H1 (cell line): ENCODE measurements around the gene NT5C. TPM values are rescaled to one million over a fixed set of nuclear protein-coding genes. Genes with fewer than 3 reads are reported as not detected.

Source experiments
- CTCF ChIA-PET: fragments of 300-600 bp; sonication (Branson Sonifier 250); formaldehyde crosslinking; loops from one replicate; lab custom pipeline; 2021; ENCODE audit not compliant: partially characterized antibody; lab: Charles Lee
- POLR2A ChIA-PET: fragments of 300-600 bp; sonication (Branson Sonifier 250); formaldehyde crosslinking; loops from one replicate; lab custom pipeline; 2021; ENCODE audit warnings: inconsistent platforms; ENCODE audit not compliant: partially characterized antibody; lab: Charles Lee
- DNase-seq, 2 experiments: peaks; one replicate each; pipeline versions ENCODE4 v3.0.0 to v3.0.0-alpha.2; 2010 to 2022; ENCODE audit warnings: low spot score in 2 of 2, low read depth in 1 of 2, mixed read lengths in 1 of 2
- FAIRE-seq: peaks from 2 replicates; lab custom pipeline; 2011; peaks lifted over from hg19 to GRCh38; lab: Jason Lieb, UNC
- H2AFZ ChIP-seq: 2 replicates; pipeline ENCODE4 v1.8.1; 2012; ENCODE audit warnings: low read length, inconsistent platforms
- H2AK5ac ChIP-seq: 2 replicates; pipeline ENCODE4 v1.6.1; 2013; ENCODE audit warnings: low read depth, low read length
- H2BK120ac ChIP-seq: replicated peaks from 2 replicates; pipeline ENCODE3; 2013; ENCODE audit warnings: low read depth, low read length, inconsistent platforms
- H2BK12ac ChIP-seq: 2 replicates; pipeline ENCODE4 v1.6.1; 2013; ENCODE audit warnings: low read depth, low read length
- H2BK15ac ChIP-seq: 2 replicates; pipeline ENCODE4 v1.6.1; 2013; ENCODE audit warnings: low read length
- H2BK20ac ChIP-seq: 2 replicates; pipeline ENCODE4 v1.6.1; 2013; ENCODE audit warnings: low read length
- H2BK5ac ChIP-seq: 2 replicates; pipeline ENCODE4 v1.6.1; 2013; ENCODE audit warnings: low read depth, low read length
- H3K14ac ChIP-seq: 2 replicates; pipeline ENCODE4 v1.6.1; 2013; ENCODE audit warnings: inconsistent platforms; ENCODE audit not compliant: insufficient read length
- H3K18ac ChIP-seq: 2 replicates; pipeline ENCODE4 v1.6.1; 2013; ENCODE audit warnings: low read length; ENCODE audit errors: extremely low read depth
- H3K23ac ChIP-seq: 2 replicates; pipeline ENCODE4 v1.6.1; 2013; ENCODE audit warnings: inconsistent platforms; ENCODE audit not compliant: insufficient read length
- H3K23me2 ChIP-seq: 2 replicates; pipeline ENCODE4 v1.6.1; 2013; ENCODE audit warnings: low read depth, low read length
- H3K27ac ChIP-seq: 2 replicates; pipeline ENCODE4 v1.6.1; 2011; ENCODE audit warnings: low read depth, low read length, inconsistent platforms
- H3K27me3 ChIP-seq, 4 experiments: replicated peaks in 1 of 4; 1 replicate in 1 of 4; 2 replicates in 3 of 4; pipeline versions ENCODE4 v1.6.1 to v1.8.1; 2011 to 2013; ENCODE audit warnings: low read length in 3 of 4, mild to moderate bottlenecking in 3 of 4, inconsistent platforms in 2 of 4, mixed read lengths in 2 of 4, moderate library complexity in 1 of 4; ENCODE audit not compliant: control insufficient read depth in 3 of 4, insufficient read depth in 3 of 4; ENCODE audit errors: extremely low read depth in 1 of 4
- H3K36me3 ChIP-seq, 4 experiments: 2 replicates each; pipeline versions ENCODE4 v1.6.1 to v1.8.1; 2011 to 2013; ENCODE audit warnings: mild to moderate bottlenecking in 4 of 4, low read length in 3 of 4, moderate library complexity in 2 of 4, control low read depth in 1 of 4, inconsistent platforms in 1 of 4; ENCODE audit not compliant: insufficient read depth in 4 of 4, control insufficient read depth in 2 of 4
- H3K4ac ChIP-seq: replicated peaks from 2 replicates; pipeline ENCODE3; 2013; ENCODE audit warnings: low read length, low read depth, mixed read lengths, inconsistent platforms; ENCODE audit not compliant: insufficient read length
- H3K4me1 ChIP-seq, 4 experiments: replicated peaks in 1 of 4; 1 replicate in 1 of 4; 2 replicates in 3 of 4; pipeline versions ENCODE4 v1.6.1 to v1.8.1; 2011 to 2013; ENCODE audit warnings: low read length in 3 of 4, inconsistent platforms in 2 of 4, mixed read lengths in 1 of 4; ENCODE audit not compliant: insufficient read depth in 4 of 4, control insufficient read depth in 3 of 4
- H3K4me2 ChIP-seq, 2 experiments: 2 replicates each; pipeline versions ENCODE4 v1.6.1 to v1.8.1; 2011 to 2013; ENCODE audit warnings: low read depth in 2 of 2, low read length in 2 of 2, control low read depth in 1 of 2, inconsistent platforms in 1 of 2, mild to moderate bottlenecking in 1 of 2; ENCODE audit not compliant: insufficient read depth in 1 of 2
- H3K4me3 ChIP-seq, 4 experiments: fragments of 200-600, 300-600 bp in 1 of 4; sonication (generic), shearing (Covaris generic), sonication (Bioruptor Twin) in 1 of 4; 2 replicates each; pipeline versions ENCODE4 v1.5.1 to v1.8.1; 2011 to 2016; ENCODE audit warnings: low read length in 4 of 4, low read depth in 3 of 4, control low read depth in 2 of 4, inconsistent platforms in 2 of 4, mild to moderate bottlenecking in 2 of 4, mixed read lengths in 1 of 4, moderate library complexity in 1 of 4; ENCODE audit not compliant: insufficient read depth in 2 of 4; ENCODE audit errors: extremely low read depth in 1 of 4
- H3K56ac ChIP-seq: replicated peaks from 2 replicates; pipeline ENCODE3; 2013; ENCODE audit warnings: low read depth, mild to moderate bottlenecking, mixed read lengths, low read length, inconsistent platforms; ENCODE audit not compliant: insufficient read length
- H3K79me1 ChIP-seq: 2 replicates; pipeline ENCODE4 v1.6.1; 2013; ENCODE audit warnings: low read depth, low read length, control low read depth
- H3K79me2 ChIP-seq, 2 experiments: 2 replicates each; pipeline versions ENCODE4 v1.6.1 to v1.8.1; 2012 to 2013; ENCODE audit warnings: low read length in 2 of 2, mild to moderate bottlenecking in 2 of 2, inconsistent platforms in 1 of 2; ENCODE audit not compliant: insufficient read depth in 2 of 2, control insufficient read depth in 1 of 2
- H3K9ac ChIP-seq, 4 experiments: replicated peaks in 1 of 4; 1 replicate in 1 of 4; 2 replicates in 3 of 4; pipeline versions ENCODE4 v1.6.1 to v1.8.1; 2011 to 2013; ENCODE audit warnings: low read depth in 3 of 4, low read length in 3 of 4, control low read depth in 2 of 4, mild to moderate bottlenecking in 2 of 4, moderate library complexity in 2 of 4, inconsistent platforms in 1 of 4; ENCODE audit errors: extremely low read depth in 1 of 4
- H3K9me3 ChIP-seq, 2 experiments: 2 replicates each; pipeline versions ENCODE4 v1.6.1 to v1.8.1; 2012 to 2013; ENCODE audit warnings: mild to moderate bottlenecking in 2 of 2, moderate library complexity in 2 of 2, control low read depth in 1 of 2, inconsistent platforms in 1 of 2, low read depth in 1 of 2, low read length in 1 of 2, mixed read lengths in 1 of 2; ENCODE audit not compliant: insufficient read depth in 2 of 2
- H4K20me1 ChIP-seq, 2 experiments: replicated peaks in 1 of 2; 2 replicates each; pipeline versions ENCODE3 to v1.8.1; 2011 to 2013; ENCODE audit warnings: inconsistent platforms in 2 of 2, low read length in 2 of 2, mild to moderate bottlenecking in 1 of 2; ENCODE audit not compliant: insufficient read depth in 2 of 2, control insufficient read depth in 1 of 2
- H4K5ac ChIP-seq: 2 replicates; pipeline ENCODE4 v1.6.1; 2013; ENCODE audit warnings: low read length, low read depth, mixed read lengths, inconsistent platforms; ENCODE audit not compliant: insufficient read length
- H4K8ac ChIP-seq: 2 replicates; pipeline ENCODE4 v1.8.0; 2013; ENCODE audit warnings: mild to moderate bottlenecking, moderate library complexity, low read length, inconsistent platforms; ENCODE audit not compliant: insufficient read depth; ENCODE audit errors: extremely low read depth
- H4K91ac ChIP-seq: replicated peaks from 2 replicates; pipeline ENCODE3; 2013; ENCODE audit warnings: low read length, mixed read lengths, inconsistent platforms; ENCODE audit not compliant: insufficient read length
- POLR2A ChIP-seq, 2 experiments: IDR thresholded peaks; 1 replicate in 1 of 2; 2 replicates in 1 of 2; pipeline ENCODE4 v1.6.1; 2011; ENCODE audit warnings: low read depth in 2 of 2, low read length in 2 of 2, mild to moderate bottlenecking in 2 of 2; ENCODE audit errors: control extremely low read depth in 1 of 2
- SIRT6 ChIP-seq: IDR thresholded peaks from one replicate; pipeline ENCODE4 v1.7.1; 2012; ENCODE audit warnings: low read length, inconsistent platforms
- USF2 ChIP-seq: IDR thresholded peaks from 2 replicates; pipeline ENCODE4 v1.6.1; 2011; ENCODE audit warnings: low read length, improper control_type of control experiment
- WGBS, 2 experiments: shearing (Covaris generic) in 1 of 2; methylation state at CpG; one replicate each; pipeline versions ENCODE4 v1.1.6 to v1.1.7; 2013 to 2015; ENCODE audit warnings: low lambda C conversion rate in 2 of 2, mixed read lengths in 2 of 2, inconsistent platforms in 1 of 2, low coverage in 1 of 2, missing lambda C conversion rate in 1 of 2; ENCODE audit not compliant: insufficient replicate concordance in 2 of 2, insufficient coverage in 1 of 2, insufficient read length in 1 of 2; ENCODE audit errors: extremely low coverage in 1 of 2, missing lambda C conversion rate in 1 of 2; 5-methylcytosine and 5-hydroxymethylcytosine counted together
- polyA plus RNA-seq, 7 experiments: library from polyadenylated mRNA; depleted of rRNA in 3 of 7; stranded (reverse) in 5 of 7; unstranded in 2 of 7; fragments of >200 nt in 5 of 7; fragments of 200-250 nt in 2 of 7; gene quantifications; 1 replicate in 5 of 7; 2 replicates in 1 of 7; 4 replicates in 1 of 7; pipeline versions ENCODE4 v1.2.1 to v1.2.3, GENCODE V29; 2011 to 2013; ENCODE audit warnings: missing spikeins in 2 of 7, mixed read lengths in 2 of 7
- total RNA-seq: library from RNA; stranded (reverse); fragmentation: NEBNext Ultra II Directional; extraction: Animal tissue kit (Norgen Biotek cat#: 25700); gene quantifications from 2 replicates; pipeline ENCODE4 v1.2.1, GENCODE V29; 2021

Gene NT5C
- total and polyA plus RNA-seq, 2 of the 8 experiments (the other 6 are each of a cell fraction or from before 2014, with no cell fraction given) = 52.1 to 66.4 TPM

- ChIA-PET POLR2A (interaction anchor here (1.1 to 13.9 kb wide), 7 partner anchors 8 to 62 kb away, joined by 3 to 134 read pairs (median 7); no protein-coding TSS in a partner anchor), CTCF (interaction anchor here (0.7 to 12.9 kb wide), 8 partner anchors 12 to 286 kb away, joined by 3 to 239 read pairs (median 4); partner anchors contain the start of gene ARMC7)
- 0 out of 2 replicates have a peak, but pooled peaks cover 2% of the 10 kb centered on the region for H3K23me2 ChIP-seq
- H3K23ac ChIP-seq = no peak overlapping the region
- H2BK12ac ChIP-seq = no peak overlapping the region
- no peak overlapping the region for H2BK120ac ChIP-seq
- no peak overlapping the region for H3K4me2 ChIP-seq
- H3K14ac ChIP-seq = no peak overlapping the region
- 0 out of 2 replicates have a peak overlapping the region, but pooled peaks have one; percentile 10 for H3K27ac ChIP-seq
- H2AFZ ChIP-seq = no peak overlapping the region
- no peak overlapping the region for H4K91ac ChIP-seq
- no peak overlapping the region for H3K4ac ChIP-seq
- H2BK5ac ChIP-seq = no peak overlapping the region
- no peaks in the 10 kb centered on the region for H3K9me3 ChIP-seq
- DNase-seq = no peak
- no peak overlapping the region; a peak in 1 of 7 replicates for H3K9ac ChIP-seq
- H3K56ac ChIP-seq = no peak overlapping the region
- peaks cover 0 to 10% (median 6%) of the 10 kb centered on the region in 4 experiments; a peak in 6 of 8 replicates for H3K36me3 ChIP-seq
- H2AK5ac ChIP-seq = no peak overlapping the region
- H2BK20ac ChIP-seq = no peak overlapping the region
- no peaks in the 10 kb centered on the region; the same call in 1 of the 2 replicates for H3K79me1 ChIP-seq
- peaks cover 0 to 9% of the 10 kb centered on the region in 2 experiments; a peak in 1 of 4 replicates for H3K79me2 ChIP-seq
- H2BK15ac ChIP-seq = no peak overlapping the region
- H4K8ac ChIP-seq = no peak overlapping the region
- H3K27me3 ChIP-seq = no peaks in the 10 kb centered on the region; a peak in 1 of 7 replicates
- no peak overlapping the region for H3K18ac ChIP-seq
- peaks cover 0 to 8% (median 4%) of the 10 kb centered on the region in 4 experiments; a peak in 5 of 7 replicates for H3K4me1 ChIP-seq
- FAIRE-seq = no peak
- H4K5ac ChIP-seq = no peak overlapping the region
- peaks cover 8 to 11% of the 10 kb centered on the region in 2 experiments for H4K20me1 ChIP-seq
- no peak overlapping the region for H3K4me3 ChIP-seq
- TF ChIP-seq USF2 (no peak), SIRT6 (no peak), POLR2A (IDR thresholded peaks at IDR 0.05; ENCODE audit: control extremely low read depth in 1 of 2, low read depth in 2 of 2, low read length in 2 of 2) (0 out of 3 replicates have a peak, but pooled peaks of 1 of the 2 experiments have one; percentile 18)
- WGBS, 2 experiments = 81% methylated on average over 3 of the region's 3 CpGs; no CpG with 5 or more reads in 1 of the 2 experiments
These were observed 5.6 kb downstream of the NT5C start for GRCh38 chr17:75125984-75126383.
